NB4 (cell line): ENCODE measurements around the gene AUTS2.

ENCODE experiments used
- MYC ChIP-seq: IDR thresholded peaks from 2 replicates; pipeline ENCODE4 v1.6.1; 2011; ENCODE audit warnings: low read depth, low read length
- POLR2A ChIP-seq: IDR thresholded peaks from 2 replicates; pipeline ENCODE4 v1.6.1; 2011; ENCODE audit warnings: mild to moderate bottlenecking; ENCODE audit not compliant: insufficient read length; ENCODE audit errors: extremely low read depth
- TF ChIP-seq, protein P1 (sequence below): IDR thresholded peaks from one replicate; pipeline ENCODE4 v1.5.1; 2012; ENCODE audit warnings: low read depth, low read length
- TF ChIP-seq, protein P2 (sequence below): IDR thresholded peaks from 2 replicates; pipeline ENCODE4 v1.6.1; 2011; ENCODE audit warnings: low read depth, low read length

DNA sequence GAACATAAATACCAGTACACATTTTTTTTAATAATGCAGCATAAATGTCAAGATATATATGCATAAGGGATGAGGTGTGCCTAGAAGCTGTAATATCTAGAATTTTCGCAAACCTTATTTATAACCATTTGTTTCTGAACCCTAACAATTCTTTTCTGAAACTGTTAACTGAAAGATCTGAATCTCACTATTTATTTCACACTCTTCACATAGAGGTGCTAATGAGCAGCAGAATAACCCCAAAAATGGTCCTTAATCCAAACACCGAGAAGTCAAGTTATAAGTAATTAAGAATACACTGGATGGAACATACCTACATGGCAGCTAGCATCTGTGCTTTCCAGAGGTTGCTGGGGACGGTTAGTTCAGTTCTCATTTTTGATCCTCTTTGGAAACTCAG, 742.0 kb downstream of the AUTS2 start:
- TF ChIP-seq, protein P1, sequence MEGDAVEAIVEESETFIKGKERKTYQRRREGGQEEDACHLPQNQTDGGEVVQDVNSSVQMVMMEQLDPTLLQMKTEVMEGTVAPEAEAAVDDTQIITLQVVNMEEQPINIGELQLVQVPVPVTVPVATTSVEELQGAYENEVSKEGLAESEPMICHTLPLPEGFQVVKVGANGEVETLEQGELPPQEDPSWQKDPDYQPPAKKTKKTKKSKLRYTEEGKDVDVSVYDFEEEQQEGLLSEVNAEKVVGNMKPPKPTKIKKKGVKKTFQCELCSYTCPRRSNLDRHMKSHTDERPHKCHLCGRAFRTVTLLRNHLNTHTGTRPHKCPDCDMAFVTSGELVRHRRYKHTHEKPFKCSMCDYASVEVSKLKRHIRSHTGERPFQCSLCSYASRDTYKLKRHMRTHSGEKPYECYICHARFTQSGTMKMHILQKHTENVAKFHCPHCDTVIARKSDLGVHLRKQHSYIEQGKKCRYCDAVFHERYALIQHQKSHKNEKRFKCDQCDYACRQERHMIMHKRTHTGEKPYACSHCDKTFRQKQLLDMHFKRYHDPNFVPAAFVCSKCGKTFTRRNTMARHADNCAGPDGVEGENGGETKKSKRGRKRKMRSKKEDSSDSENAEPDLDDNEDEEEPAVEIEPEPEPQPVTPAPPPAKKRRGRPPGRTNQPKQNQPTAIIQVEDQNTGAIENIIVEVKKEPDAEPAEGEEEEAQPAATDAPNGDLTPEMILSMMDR: no peak
- TF ChIP-seq, protein P2, sequence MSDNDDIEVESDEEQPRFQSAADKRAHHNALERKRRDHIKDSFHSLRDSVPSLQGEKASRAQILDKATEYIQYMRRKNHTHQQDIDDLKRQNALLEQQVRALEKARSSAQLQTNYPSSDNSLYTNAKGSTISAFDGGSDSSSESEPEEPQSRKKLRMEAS: no peak
- TF ChIP-seq POLR2A: no peak
- TF ChIP-seq MYC: no peak
